ENCODE results near the gene MDH2.
"Not testable (repeated sequence)": the region's sequence is repeated elsewhere in the genome, so short reads cannot be mapped to it uniquely, and the experiment has no call there.

Gene MDH2

GRCh38 chr7:76108540-76109233, 60.8 kb downstream of the MDH2 start:
- FAIRE-seq (peak; percentile 70), DNase-seq (ENCODE audit: low spot score) (peak; percentile 69)

- not testable (repeated sequence) for DNase-seq (ENCODE audit: low spot score); FAIRE-seq
Measured at GRCh38 chr7:76113042-76113630, 65.2 kb downstream of the MDH2 start.

- not testable (repeated sequence) for FAIRE-seq; DNase-seq (ENCODE audit: low spot score)
Measured at GRCh38 chr7:76114742-76115141, 66.8 kb downstream of the MDH2 start.
